HEK293 (cell line): Measurements from ENCODE around the gene B4GALT2.

Source experiments
- CTCF ChIA-PET: fragments of 350-600 bp; formaldehyde crosslinking; extraction: SDS; loops from one replicate; lab custom pipeline; 2021; ENCODE audit warnings: antibody characterized with exemption; lab: Yijun Ruan, JAX
- POLR2A ChIA-PET: fragments of 300-600 bp; formaldehyde crosslinking; extraction: SDS; loops from one replicate; lab custom pipeline; 2020; ENCODE audit warnings: antibody characterized with exemption, inconsistent platforms; lab: Yijun Ruan, JAX
- H3K27ac ChIP-seq: fragments of 200-500 bp; sonication (Bioruptor generic); 2 replicates; pipeline ENCODE4 v1.5.1; 2014; ENCODE audit warnings: low read depth, low read length, control low read depth, inconsistent platforms; ENCODE audit errors: extremely low read depth
- H3K36me3 ChIP-seq, 2 experiments: fragments of 200-500 bp in 1 of 2; sonication (Bioruptor generic) in 1 of 2; 1 replicate in 1 of 2; 2 replicates in 1 of 2; pipeline ENCODE4 v1.5.1; 2014 to 2017; ENCODE audit warnings: inconsistent platforms in 2 of 2, low read length in 2 of 2; ENCODE audit not compliant: control insufficient read depth in 2 of 2, insufficient read depth in 1 of 2
- H3K4me1 ChIP-seq: fragments of 200-500 bp; sonication (Bioruptor generic); 2 replicates; pipeline ENCODE4 v1.5.1; 2014; ENCODE audit warnings: mild to moderate bottlenecking, low read length, inconsistent platforms; ENCODE audit not compliant: control insufficient read depth, insufficient read depth
- H3K4me3 ChIP-seq: 2 replicates; pipeline ENCODE4 v1.5.1; 2011; ENCODE audit warnings: low read depth, mild to moderate bottlenecking, control low read depth, low read length, moderate library complexity
- H3K9me3 ChIP-seq: fragments of 200-500 bp; sonication (Bioruptor generic); 2 replicates; pipeline ENCODE4 v1.5.1; 2014; ENCODE audit warnings: low read depth, low read length, inconsistent platforms; ENCODE audit not compliant: control insufficient read depth, insufficient read depth
- BCL11B ChIP-seq: fragments of 450-650 bp; formaldehyde crosslinking; IDR thresholded peaks from 2 replicates; pipeline ENCODE4 v1.5.1; 2016; ENCODE audit warnings: low read depth, missing biosample characterization, missing genetic modification characterization
- EGR2 ChIP-seq: fragments of 450-650 bp; formaldehyde crosslinking; IDR thresholded peaks from 2 replicates; pipeline ENCODE4 v1.5.1; 2016; ENCODE audit warnings: low read depth, missing biosample characterization, missing genetic modification characterization
- HIC1 ChIP-seq: fragments of 450-650 bp; formaldehyde crosslinking; IDR thresholded peaks from 2 replicates; pipeline ENCODE4 v1.5.1; 2016; ENCODE audit warnings: missing biosample characterization, missing genetic modification characterization
- KLF17 ChIP-seq: fragments of 450-650 bp; formaldehyde crosslinking; IDR thresholded peaks from 2 replicates; pipeline ENCODE4 v1.5.1; 2016; ENCODE audit warnings: missing biosample characterization, missing genetic modification characterization
- OSR2 ChIP-seq: fragments of 450-650 bp; formaldehyde crosslinking; IDR thresholded peaks from 2 replicates; pipeline ENCODE4 v1.5.1; 2016; ENCODE audit warnings: missing biosample characterization, missing genetic modification characterization
- ZBTB17 ChIP-seq: fragments of 450-650 bp; formaldehyde crosslinking; IDR thresholded peaks from 2 replicates; pipeline ENCODE4 v1.5.1; 2016; ENCODE audit warnings: missing biosample characterization, missing genetic modification characterization
- ZBTB44 ChIP-seq: fragments of 450-650 bp; IDR thresholded peaks from 2 replicates; pipeline ENCODE4 v1.5.1; 2018; ENCODE audit warnings: missing biosample characterization, mild to moderate bottlenecking, missing genetic modification characterization
- ZEB2 ChIP-seq: fragments of 450-650 bp; formaldehyde crosslinking; IDR thresholded peaks from 2 replicates; pipeline ENCODE4 v1.5.1; 2016; ENCODE audit warnings: missing biosample characterization, missing genetic modification characterization
- ZFP37 ChIP-seq: fragments of 450-650 bp; formaldehyde crosslinking; IDR thresholded peaks from 2 replicates; pipeline ENCODE4 v1.5.1; 2016; ENCODE audit warnings: missing biosample characterization, missing genetic modification characterization
- ZNF169 ChIP-seq: fragments of 450-650 bp; formaldehyde crosslinking; IDR thresholded peaks from 2 replicates; pipeline ENCODE4 v1.5.1; 2016; ENCODE audit warnings: missing biosample characterization, missing genetic modification characterization
- ZNF18 ChIP-seq: fragments of 450-650 bp; formaldehyde crosslinking; IDR thresholded peaks from 2 replicates; pipeline ENCODE4 v1.5.1; 2016; ENCODE audit warnings: missing biosample characterization, missing genetic modification characterization
- ZNF23 ChIP-seq: fragments of 450-650 bp; formaldehyde crosslinking; IDR thresholded peaks from 2 replicates; pipeline ENCODE4 v1.5.1; 2016; ENCODE audit warnings: missing biosample characterization, missing genetic modification characterization, borderline replicate concordance
- ZNF391 ChIP-seq: fragments of 450-650 bp; formaldehyde crosslinking; IDR thresholded peaks from 2 replicates; pipeline ENCODE4 v1.5.1; 2016; ENCODE audit warnings: low read depth, missing biosample characterization, missing genetic modification characterization, borderline replicate concordance
- ZNF530 ChIP-seq: fragments of 450-650 bp; formaldehyde crosslinking; IDR thresholded peaks from 2 replicates; pipeline ENCODE4 v1.5.1; 2016; ENCODE audit warnings: low read depth, missing biosample characterization, missing genetic modification characterization
- ZNF558 ChIP-seq: fragments of 450-650 bp; formaldehyde crosslinking; IDR thresholded peaks from 2 replicates; pipeline ENCODE4 v1.5.1; 2016; ENCODE audit warnings: missing biosample characterization, missing genetic modification characterization
- ZNF596 ChIP-seq: fragments of 450-650 bp; IDR thresholded peaks from 2 replicates; pipeline ENCODE4 v1.5.0; 2018; ENCODE audit warnings: missing biosample characterization, mild to moderate bottlenecking, missing genetic modification characterization, moderate library complexity
- ZNF600 ChIP-seq: fragments of 450-650 bp; formaldehyde crosslinking; IDR thresholded peaks from 2 replicates; pipeline ENCODE4 v1.5.1; 2016; ENCODE audit warnings: missing biosample characterization, missing genetic modification characterization
- ZNF660 ChIP-seq: fragments of 450-650 bp; IDR thresholded peaks from 2 replicates; pipeline ENCODE4 v1.5.1; 2018; ENCODE audit warnings: missing biosample characterization, mild to moderate bottlenecking, missing genetic modification characterization
- ZNF692 ChIP-seq: fragments of 450-650 bp; formaldehyde crosslinking; IDR thresholded peaks from 2 replicates; pipeline ENCODE4 v1.5.1; 2016; ENCODE audit warnings: missing biosample characterization, missing genetic modification characterization
- ZNF701 ChIP-seq: fragments of 450-650 bp; formaldehyde crosslinking; IDR thresholded peaks from 2 replicates; pipeline ENCODE4 v1.5.1; 2016; ENCODE audit warnings: missing biosample characterization, missing genetic modification characterization
- ZNF785 ChIP-seq: fragments of 450-650 bp; formaldehyde crosslinking; IDR thresholded peaks from 2 replicates; pipeline ENCODE4 v1.5.1; 2016; ENCODE audit warnings: missing biosample characterization, missing genetic modification characterization
- ZNF837 ChIP-seq: fragments of 450-650 bp; formaldehyde crosslinking; IDR thresholded peaks from 2 replicates; pipeline ENCODE4 v1.5.1; 2016; ENCODE audit warnings: missing biosample characterization, missing genetic modification characterization
- ZNF843 ChIP-seq: fragments of 450-650 bp; formaldehyde crosslinking; IDR thresholded peaks from 2 replicates; pipeline ENCODE4 v1.5.1; 2016; ENCODE audit warnings: missing biosample characterization, missing genetic modification characterization
- ZSCAN4 ChIP-seq: fragments of 450-650 bp; formaldehyde crosslinking; IDR thresholded peaks from 2 replicates; pipeline ENCODE4 v1.5.1; 2017; ENCODE audit warnings: missing biosample characterization, missing genetic modification characterization
- ZXDB ChIP-seq: fragments of 450-650 bp; formaldehyde crosslinking; IDR thresholded peaks from 2 replicates; pipeline ENCODE4 v1.5.1; 2016; ENCODE audit warnings: missing biosample characterization, missing genetic modification characterization

Gene B4GALT2

GRCh38 chr1:43980255-43981134, 1.5 kb downstream of the B4GALT2 start (continued):
- TF ChIP-seq ZNF701 (no peak), ZXDB (tag by site-specific recombination) (no peak), HIC1 (tag by site-specific recombination) (no peak), ZNF843 (no peak), ZNF600 (tag by site-specific recombination) (peak; percentile 81), ZNF692 (tag by site-specific recombination) (0 out of 2 replicates have a peak, but pooled peaks have one; percentile 25), ZNF18 (tag by site-specific recombination) (peak; percentile 58; the same call in 1 of the 2 replicates), OSR2 (tag by site-specific recombination) (no peak), ZBTB17 (tag by site-specific recombination) (no peak), ZNF530 (tag by site-specific recombination) (no peak), ZNF169 (no peak), ZSCAN4 (tag by site-specific recombination) (peak; percentile 93), ZNF391 (tag by site-specific recombination) (no peak)

GRCh38 chr1:43981135-43981491, 2.1 kb downstream of the B4GALT2 start:
- Histone ChIP-seq H3K4me3 (no peak overlapping the region), H3K9me3 (no peaks in the 10 kb centered on the region), H3K4me1 (peaks cover 3% of the 10 kb centered on the region; the same call in 1 of the 2 replicates), H3K36me3 (peaks cover 7 to 80% of the 10 kb centered on the region in 2 experiments), H3K27ac (no peak overlapping the region)
- ChIA-PET POLR2A (no interaction called here), CTCF (no interaction called here)
- TF ChIP-seq EGR2 (tag by site-specific recombination) (0 out of 2 replicates have a peak, but pooled peaks have one; percentile 5), ZFP37 (no peak)

GRCh38 chr1:43981636-43982035, 2.6 kb downstream of the B4GALT2 start:
- no peaks in the 10 kb centered on the region for H3K9me3 ChIP-seq
- H3K4me1 ChIP-seq = peaks cover 3% of the 10 kb centered on the region; the same call in 1 of the 2 replicates
- ChIA-PET POLR2A (no interaction called here), CTCF (no interaction called here)
- peaks cover 7 to 80% of the 10 kb centered on the region in 2 experiments for H3K36me3 ChIP-seq
- H3K27ac ChIP-seq = no peak overlapping the region
- H3K4me3 ChIP-seq = no peak overlapping the region
- TF ChIP-seq ZNF558 (no peak), ZEB2 (tag by site-specific recombination) (no peak), ZNF23 (tag by site-specific recombination) (no peak), ZNF785 (tag by site-specific recombination) (no peak), ZNF660 (no peak), KLF17 (no peak), ZNF837 (no peak), ZNF596 (tag by site-specific recombination) (no peak), ZBTB44 (tag by site-specific recombination) (no peak), BCL11B (tag by site-specific recombination) (no peak)
